Measurements from ENCODE around the gene KCNT1. TPM values are rescaled to one million over a fixed set of nuclear protein-coding genes. Genes with fewer than 3 reads are reported as not detected.

KCNT1 gene
- total and polyA plus RNA-seq, 10 of the 15 experiments (the other 5 are each of a cell fraction or from before 2014, with no cell fraction given) = not detected

GRCh38 chr9:135736272-135736978 is 34.4 kb downstream of the KCNT1 start:
- WGBS (ENCODE audit: insufficient coverage, insufficient replicate concordance, low lambda C conversion rate, missing lambda C conversion rate) = 41% methylated on average over 36 of the region's 78 CpGs
- H3K4me2 ChIP-seq (ENCODE audit: control insufficient read depth, insufficient read depth) = no peak overlapping the region
- H3K9ac ChIP-seq (ENCODE audit: control insufficient read depth, insufficient read depth, low read length) = no peak overlapping the region
- ChIA-PET CTCF (no interaction called here), SMC1A (ENCODE audit: uncharacterized antibody, unreplicated experiment) (no interaction called here), POLR2A (no interaction called here), RAD21 (ENCODE audit: unreplicated experiment) (no interaction called here)
- H3K4me3 ChIP-seq = no peak overlapping the region
- no peaks in the 10 kb centered on the region for H4K20me1 ChIP-seq (ENCODE audit: control insufficient read depth, insufficient read depth)
- in situ Hi-C loops (cut with MboI) (no loop called here), intact Hi-C loops (cut with micrococcal nuclease; ENCODE audit: unreplicated experiment) (no loop called here)
- H3K9me3 ChIP-seq (replicated peaks; ENCODE audit: control insufficient read depth, insufficient read depth, low read length) = no peaks in the 10 kb centered on the region; the same call in 2 of the 3 replicates
- no peak for DNase-seq (ENCODE audit: low read depth, low spot score)
- no peaks in the 10 kb centered on the region for H3K79me2 ChIP-seq (ENCODE audit: control insufficient read depth, insufficient read depth, low read length)
- FAIRE-seq = no peak
- no TSS peak for BruUV-seq (replicated peaks)
- ATAC-seq = no peak
- no peaks in the 10 kb centered on the region for H3K36me3 ChIP-seq (ENCODE audit: control insufficient read depth in 2 of 2, insufficient read depth in 2 of 2, low read length in 1 of 2)
- H3K27me3 ChIP-seq (replicated peaks in 1 of 2; ENCODE audit: control insufficient read depth in 2 of 2, insufficient read depth in 2 of 2, low read length in 1 of 2) = no peaks in the 10 kb centered on the region; a peak in 1 of 4 replicates
- no peak overlapping the region for H3K27ac ChIP-seq (ENCODE audit: control insufficient read depth, insufficient read depth)
- H3K4me1 ChIP-seq (ENCODE audit: control insufficient read depth, insufficient read depth, low read length) = no peaks in the 10 kb centered on the region
- no peak overlapping the region for H2AFZ ChIP-seq (ENCODE audit: control insufficient read depth, low read depth, low read length)
- no peak for TF ChIP-seq PKNOX1 (IDR thresholded peaks at IDR 0.05)
- no peak for TF ChIP-seq CHD4 (IDR thresholded peaks at IDR 0.05)
- TF ChIP-seq ATF7 (IDR thresholded peaks at IDR 0.05; ENCODE audit: low read depth) = no peak
- TF ChIP-seq EP300 (IDR thresholded peaks at IDR 0.05; ENCODE audit: borderline replicate concordance in 1 of 2, control insufficient read depth in 1 of 2, low read depth in 2 of 2, low read length in 2 of 2) = no peak
- TF ChIP-seq PML (IDR thresholded peaks at IDR 0.05; ENCODE audit: low read length) = no peak
- TF ChIP-seq TCF3 (IDR thresholded peaks at IDR 0.05; ENCODE audit: borderline replicate concordance, insufficient read depth, low read depth, low read length) = no peak

Measured in GM12878 (cell line).